SK-N-SH treated with all-trans-retinoic acid at 6 μM for 48 hours (cell line): Measurements from ENCODE around the gene DCLRE1C.

Experiments
- ATAC-seq: fragments of 200-7000 bp; cut with Tn5 transposase; 3 replicates; pipeline ENCODE4 v1.9.1; 2020; ENCODE audit warnings: mild to moderate bottlenecking, moderate library complexity
- ARNTL ChIP-seq: fragments of 450-650 bp; formaldehyde crosslinking; IDR thresholded peaks from 2 replicates; pipeline ENCODE4 v1.5.0; 2020; ENCODE audit warnings: low read depth, mild to moderate bottlenecking, moderate library complexity, borderline replicate concordance
- BACH2 ChIP-seq: fragments of 250-450 bp; sonication (Bioruptor Pico); IDR thresholded peaks from 2 replicates; pipeline ENCODE4 v1.9.0; 2021; ENCODE audit warnings: mild to moderate bottlenecking, borderline replicate concordance
- CREB5 ChIP-seq: fragments of 250-450 bp; sonication (Bioruptor Pico); IDR thresholded peaks from 2 replicates; pipeline ENCODE4 v1.5.1; 2020; ENCODE audit warnings: low read depth, mild to moderate bottlenecking, moderate library complexity
- CSDC2 ChIP-seq: fragments of 250-450 bp; sonication (Bioruptor Pico); IDR thresholded peaks from 2 replicates; pipeline ENCODE4 v1.5.0; 2020; ENCODE audit warnings: mild to moderate bottlenecking, moderate library complexity
- CSRNP3 ChIP-seq: fragments of 250-450 bp; sonication (Bioruptor Pico); IDR thresholded peaks from 2 replicates; pipeline ENCODE4 v1.5.1; 2021; ENCODE audit warnings: mild to moderate bottlenecking, moderate library complexity
- ESRRG ChIP-seq: fragments of 250-450 bp; sonication (Bioruptor Pico); IDR thresholded peaks from 2 replicates; pipeline ENCODE4 v1.6.1; 2021; ENCODE audit warnings: mild to moderate bottlenecking
- GLIS3 ChIP-seq: fragments of 250-450 bp; sonication (Bioruptor Pico); IDR thresholded peaks from 2 replicates; pipeline ENCODE4 v1.5.0; 2020; ENCODE audit warnings: mild to moderate bottlenecking, moderate library complexity
- ISL1 ChIP-seq: fragments of 250-450 bp; sonication (Bioruptor Pico); IDR thresholded peaks from 2 replicates; pipeline ENCODE4 v2.1.2; 2022; ENCODE audit warnings: mild to moderate bottlenecking, moderate library complexity
- POU6F1 ChIP-seq: fragments of 250-450 bp; sonication (Bioruptor Pico); IDR thresholded peaks from 2 replicates; pipeline ENCODE4 v1.8.0; 2021; ENCODE audit warnings: low read depth, mild to moderate bottlenecking, moderate library complexity, borderline replicate concordance
- PPARA ChIP-seq: fragments of 250-450 bp; sonication (Bioruptor Pico); IDR thresholded peaks from 2 replicates; pipeline ENCODE4 v1.5.0; 2020; ENCODE audit warnings: mild to moderate bottlenecking, borderline replicate concordance
- RARB ChIP-seq: fragments of 250-450 bp; sonication (Bioruptor Pico); IDR thresholded peaks from 2 replicates; pipeline ENCODE4 v1.8.0; 2021; ENCODE audit warnings: mild to moderate bottlenecking, moderate library complexity
- SNAI2 ChIP-seq: fragments of 250-450 bp; sonication (Bioruptor Pico); IDR thresholded peaks from 2 replicates; pipeline ENCODE4 v1.5.0; 2020; ENCODE audit warnings: mild to moderate bottlenecking, moderate library complexity
- TCF4 ChIP-seq: fragments of 250-450 bp; sonication (Bioruptor Pico); IDR thresholded peaks from 2 replicates; pipeline ENCODE4 v1.8.0; 2021; ENCODE audit warnings: mild to moderate bottlenecking, moderate library complexity, borderline replicate concordance
- TOX ChIP-seq: fragments of 250-450 bp; sonication (Bioruptor Pico); IDR thresholded peaks from 2 replicates; pipeline ENCODE4 v1.8.0; 2021; ENCODE audit warnings: mild to moderate bottlenecking, moderate library complexity, borderline replicate concordance
- TSHZ2 ChIP-seq: fragments of 250-450 bp; sonication (Bioruptor Pico); IDR thresholded peaks from 2 replicates; pipeline ENCODE4 v1.5.0; 2020; ENCODE audit warnings: mild to moderate bottlenecking, moderate library complexity
- ZFP3 ChIP-seq: fragments of 250-450 bp; sonication (Bioruptor Pico); IDR thresholded peaks from 2 replicates; pipeline ENCODE4 v1.5.0; 2020; ENCODE audit warnings: mild to moderate bottlenecking, moderate library complexity
- ZFP30 ChIP-seq: fragments of 450-650 bp; formaldehyde crosslinking; IDR thresholded peaks from 2 replicates; pipeline ENCODE4 v1.5.0; 2022; ENCODE audit warnings: mild to moderate bottlenecking, moderate library complexity
- ZNF565 ChIP-seq: fragments of 450-650 bp; formaldehyde crosslinking; conservative IDR thresholded peaks from 2 replicates; pipeline ENCODE4 v1.5.0; 2020; ENCODE audit warnings: low read depth, mild to moderate bottlenecking, moderate library complexity
- ZNF70 ChIP-seq: fragments of 450-650 bp; formaldehyde crosslinking; IDR thresholded peaks from 2 replicates; pipeline ENCODE4 v1.5.0; 2020; ENCODE audit warnings: mild to moderate bottlenecking, moderate library complexity
- ZNF8 ChIP-seq: fragments of 450-650 bp; formaldehyde crosslinking; IDR thresholded peaks from 2 replicates; pipeline ENCODE4 v1.5.0; 2020; ENCODE audit warnings: mild to moderate bottlenecking, moderate library complexity

The DCLRE1C gene

GRCh38 chr10:14936584-14936983 lies 17.3 kb downstream of the DCLRE1C start:
- ATAC-seq: no peak
- TF ChIP-seq CSRNP3 (CRISPR knock-in tag) (no peak), ZFP3 (CRISPR knock-in tag) (no peak), ESRRG (CRISPR knock-in tag) (no peak), RARB (CRISPR knock-in tag) (no peak), BACH2 (CRISPR knock-in tag) (no peak), ISL1 (CRISPR knock-in tag) (no peak), ZNF565 (CRISPR knock-in tag) (no peak), ZNF8 (no peak), SNAI2 (CRISPR knock-in tag) (no peak), PPARA (no peak), TSHZ2 (no peak), CSDC2 (no peak), ZFP30 (CRISPR knock-in tag) (no peak), CREB5 (no peak)
- TF ChIP-seq, all 23 proteins: peak for 0

- no peak for ATAC-seq
These were observed 23.3 kb downstream of the DCLRE1C start for GRCh38 chr10:14930610-14931009.

More at GRCh38 chr10:14930610-14931009, 23.3 kb downstream of the DCLRE1C start:
- TF ChIP-seq TOX (CRISPR knock-in tag) (no peak), PPARA (no peak), CSDC2 (no peak), GLIS3 (CRISPR knock-in tag) (no peak), CSRNP3 (CRISPR knock-in tag) (no peak), SNAI2 (CRISPR knock-in tag) (no peak), BACH2 (CRISPR knock-in tag) (no peak), RARB (CRISPR knock-in tag) (no peak), ZNF565 (CRISPR knock-in tag) (no peak), ZNF70 (CRISPR knock-in tag) (no peak), CREB5 (no peak), ZFP3 (CRISPR knock-in tag) (no peak), ISL1 (CRISPR knock-in tag) (no peak), ARNTL (CRISPR knock-in tag) (no peak), TSHZ2 (no peak), ZFP30 (CRISPR knock-in tag) (no peak), TCF4 (CRISPR knock-in tag) (no peak), POU6F1 (CRISPR knock-in tag) (no peak)
